ENCODE results near the gene EOMES. TPM values are rescaled to one million over a fixed set of nuclear protein-coding genes. Genes with fewer than 3 reads are reported as not detected.

Gene EOMES
- total RNA-seq, 1 experiment from 2014 or later, result 0.43 TPM

DNA sequence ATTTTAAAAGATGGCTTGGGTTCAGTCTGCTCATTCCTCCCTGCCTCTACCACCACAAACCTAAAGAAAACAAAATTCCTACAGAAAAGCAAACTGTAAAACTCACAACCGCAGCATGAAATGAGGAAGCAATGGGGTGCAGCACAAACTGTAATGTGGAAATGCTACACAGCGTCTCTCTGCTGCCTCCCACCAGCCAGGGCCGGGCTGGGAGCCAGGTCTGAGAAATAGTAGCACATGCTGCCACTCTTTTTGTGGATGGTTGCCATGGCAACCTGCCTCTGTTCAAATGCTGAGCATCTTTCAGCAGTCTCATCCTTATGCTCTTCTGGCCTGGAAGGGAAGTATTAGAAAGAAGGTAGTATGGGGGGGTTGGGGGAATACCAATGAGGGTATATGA is 55.4 kb downstream of the EOMES start:
- CTCF ChIA-PET, result no interaction called here
- Mint-ChIP-seq H3K4me3 (ENCODE audit: unreplicated experiment) (no peak overlapping the region), H3K27ac (ENCODE audit: unreplicated experiment) (no peak overlapping the region), H3K27me3 (ENCODE audit: insufficient read depth, unreplicated experiment) (no peaks in the 10 kb centered on the region), H3K36me3 (ENCODE audit: insufficient read depth, unreplicated experiment) (no peaks in the 10 kb centered on the region), H3K4me1 (ENCODE audit: low read depth, unreplicated experiment) (no peaks in the 10 kb centered on the region), H3K9me3 (ENCODE audit: unreplicated experiment) (no peaks in the 10 kb centered on the region)
- H3K4me3 ChIP-seq (ENCODE audit: low read depth, low read length), result no peak overlapping the region
- intact Hi-C loops (cut with micrococcal nuclease; ENCODE audit: unreplicated experiment), result no loop called here
- no peaks in the 10 kb centered on the region for H3K27me3 ChIP-seq (replicated peaks; ENCODE audit: control insufficient read depth, insufficient read depth, low read length)
- POLR2A ChIA-PET, result no interaction called here
- BruUV-seq (replicated peaks), result no TSS peak
- H3K4me1 ChIP-seq, result no peaks in the 10 kb centered on the region
- no peak for DNase-seq
- no peaks in the 10 kb centered on the region for H3K36me3 ChIP-seq (ENCODE audit: control insufficient read depth, insufficient read depth, low read length)
- no peaks in the 10 kb centered on the region for H3K9me3 ChIP-seq
- TF ChIP-seq, protein P1, sequence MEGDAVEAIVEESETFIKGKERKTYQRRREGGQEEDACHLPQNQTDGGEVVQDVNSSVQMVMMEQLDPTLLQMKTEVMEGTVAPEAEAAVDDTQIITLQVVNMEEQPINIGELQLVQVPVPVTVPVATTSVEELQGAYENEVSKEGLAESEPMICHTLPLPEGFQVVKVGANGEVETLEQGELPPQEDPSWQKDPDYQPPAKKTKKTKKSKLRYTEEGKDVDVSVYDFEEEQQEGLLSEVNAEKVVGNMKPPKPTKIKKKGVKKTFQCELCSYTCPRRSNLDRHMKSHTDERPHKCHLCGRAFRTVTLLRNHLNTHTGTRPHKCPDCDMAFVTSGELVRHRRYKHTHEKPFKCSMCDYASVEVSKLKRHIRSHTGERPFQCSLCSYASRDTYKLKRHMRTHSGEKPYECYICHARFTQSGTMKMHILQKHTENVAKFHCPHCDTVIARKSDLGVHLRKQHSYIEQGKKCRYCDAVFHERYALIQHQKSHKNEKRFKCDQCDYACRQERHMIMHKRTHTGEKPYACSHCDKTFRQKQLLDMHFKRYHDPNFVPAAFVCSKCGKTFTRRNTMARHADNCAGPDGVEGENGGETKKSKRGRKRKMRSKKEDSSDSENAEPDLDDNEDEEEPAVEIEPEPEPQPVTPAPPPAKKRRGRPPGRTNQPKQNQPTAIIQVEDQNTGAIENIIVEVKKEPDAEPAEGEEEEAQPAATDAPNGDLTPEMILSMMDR (IDR thresholded peaks at IDR 0.05; ENCODE audit: insufficient read depth in 1 of 2, low read depth in 1 of 2, low read length in 1 of 2, severe bottlenecking in 1 of 2, unreplicated experiment in 1 of 2), result no peak

DNA sequence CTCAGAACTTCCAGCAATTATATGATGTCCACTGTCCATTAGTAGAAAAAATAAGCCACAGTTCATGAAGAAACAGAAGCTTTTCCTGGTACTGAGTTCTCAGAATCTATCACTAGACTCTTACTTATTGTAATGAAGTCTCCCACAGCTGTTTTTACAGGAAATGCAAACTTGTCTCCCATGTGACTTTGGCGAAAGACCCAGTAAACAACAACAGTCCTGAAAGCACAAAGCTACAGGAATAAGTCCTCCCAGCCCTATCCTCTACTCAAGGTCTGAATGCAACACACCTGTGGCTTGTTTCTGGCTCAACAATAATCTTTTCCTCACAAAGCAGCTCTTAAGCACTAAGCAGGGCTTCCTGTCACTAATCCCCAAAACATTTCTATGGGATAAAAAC is 55.9 kb downstream of the EOMES start:
- intact Hi-C loops (cut with micrococcal nuclease; ENCODE audit: unreplicated experiment), result no loop called here
- no peak overlapping the region for H3K27ac Mint-ChIP-seq (ENCODE audit: unreplicated experiment)
- ChIA-PET CTCF (no interaction called here), POLR2A (no interaction called here)
- DNase-seq, result no peak
- no TSS peak for BruUV-seq (replicated peaks)
- H3K4me3 ChIP-seq (ENCODE audit: low read depth, low read length), result no peak overlapping the region
- no peaks in the 10 kb centered on the region for H3K9me3 Mint-ChIP-seq (ENCODE audit: unreplicated experiment)
- H3K4me1 Mint-ChIP-seq (ENCODE audit: low read depth, unreplicated experiment), result no peaks in the 10 kb centered on the region
- H3K27me3 ChIP-seq (replicated peaks; ENCODE audit: control insufficient read depth, insufficient read depth, low read length), result no peaks in the 10 kb centered on the region
- no peaks in the 10 kb centered on the region for H3K36me3 ChIP-seq (ENCODE audit: control insufficient read depth, insufficient read depth, low read length)
- no peaks in the 10 kb centered on the region for H3K27me3 Mint-ChIP-seq (ENCODE audit: insufficient read depth, unreplicated experiment)
- H3K36me3 Mint-ChIP-seq (ENCODE audit: insufficient read depth, unreplicated experiment), result no peaks in the 10 kb centered on the region
- no peak overlapping the region for H3K4me3 Mint-ChIP-seq (ENCODE audit: unreplicated experiment)
- TF ChIP-seq, protein P1 (IDR thresholded peaks at IDR 0.05; ENCODE audit: insufficient read depth in 1 of 2, low read depth in 1 of 2, low read length in 1 of 2, severe bottlenecking in 1 of 2, unreplicated experiment in 1 of 2), result no peak
- no peaks in the 10 kb centered on the region for H3K4me1 ChIP-seq
- H3K9me3 ChIP-seq, result no peaks in the 10 kb centered on the region

Other genes with a start within 250 kb of the EOMES start
- 14.9 and 16.9 TPM in 2 replicates for gene SLC4A7, start 237.9 kb downstream of the EOMES start, total RNA-seq (2022)

Data from Caco-2 (cell line).